NCI-H510A treated with DMSO at 0.1 percent for 48 hours (cell line): Measurements from ENCODE around the gene AIF1L.
"Not testable (repeated sequence)": the region's sequence is repeated elsewhere in the genome, so short reads cannot be mapped to it uniquely, and the experiment has no call there.

ENCODE experiments used
- DNase-seq: peaks from one replicate; lab custom pipeline; 2025; lab: John Stamatoyannopoulos, UW

Gene AIF1L

DNA sequence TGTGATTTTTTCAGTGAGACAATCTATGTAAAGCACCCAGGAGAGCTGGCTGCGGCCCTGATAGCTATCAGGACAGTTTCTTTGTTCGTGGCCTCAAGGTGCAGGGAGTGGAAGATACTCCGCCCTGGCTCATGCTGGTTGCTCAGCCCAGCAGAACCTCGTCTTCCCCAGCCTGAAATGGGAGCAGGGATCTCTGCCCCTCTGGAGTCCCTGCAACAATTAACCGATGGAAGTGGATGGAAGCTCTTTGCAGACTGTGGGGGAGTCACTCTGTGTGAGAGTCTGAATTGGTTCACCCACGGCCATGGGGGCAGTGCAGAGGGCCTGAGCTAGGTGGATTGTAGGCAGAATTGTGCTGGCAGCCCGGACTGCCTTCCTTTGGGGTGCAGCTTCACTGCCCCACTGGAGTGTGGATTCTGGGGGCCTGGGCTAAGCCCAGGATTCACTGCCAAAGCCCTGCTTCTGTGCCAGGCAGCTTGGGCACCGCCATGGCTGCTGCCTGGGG lies 2.8 kb downstream of the AIF1L start:
- DNase-seq: no peak

DNA sequence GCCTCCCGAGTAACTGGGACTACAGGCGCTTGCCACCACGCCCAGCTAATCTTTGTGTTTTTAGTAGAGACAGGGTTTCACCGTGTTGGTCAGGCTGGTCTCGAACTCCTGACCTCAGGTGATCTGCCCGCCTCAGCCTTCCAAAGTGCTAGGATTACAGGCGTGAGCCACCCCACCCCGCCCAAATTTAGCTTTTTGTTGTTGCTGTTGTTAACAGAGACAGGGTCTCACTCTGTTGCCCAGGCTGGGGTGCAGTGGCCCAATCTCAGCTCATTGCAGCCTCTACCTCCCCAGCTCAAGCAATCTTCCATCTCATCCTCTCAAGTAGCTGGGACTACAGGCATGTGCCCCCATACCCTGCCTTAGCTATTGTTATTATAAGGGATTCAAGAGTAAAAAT lies 3.5 kb downstream of the AIF1L start:
- not testable (repeated sequence) for DNase-seq

DNA sequence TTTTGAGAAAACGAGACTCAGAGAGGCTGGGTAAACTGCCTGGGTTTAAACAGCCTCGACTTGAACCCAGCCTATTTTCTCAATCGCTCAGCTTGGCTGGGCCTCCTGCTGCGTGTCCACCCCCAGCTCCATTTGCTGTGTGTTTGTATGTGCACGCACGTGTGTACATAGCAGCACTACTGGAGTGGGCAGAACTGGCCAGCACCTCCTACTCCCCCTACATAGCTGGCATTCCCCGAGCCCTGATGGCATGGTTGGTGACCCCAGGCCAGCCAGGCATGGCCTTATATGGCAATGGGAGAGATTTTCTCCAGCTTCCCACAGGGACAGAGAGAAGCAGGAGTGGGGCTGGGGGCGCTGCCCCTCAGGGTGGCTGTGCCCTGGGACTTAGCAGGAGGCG lies 4.1 kb downstream of the AIF1L start:
- DNase-seq: no peak

DNA sequence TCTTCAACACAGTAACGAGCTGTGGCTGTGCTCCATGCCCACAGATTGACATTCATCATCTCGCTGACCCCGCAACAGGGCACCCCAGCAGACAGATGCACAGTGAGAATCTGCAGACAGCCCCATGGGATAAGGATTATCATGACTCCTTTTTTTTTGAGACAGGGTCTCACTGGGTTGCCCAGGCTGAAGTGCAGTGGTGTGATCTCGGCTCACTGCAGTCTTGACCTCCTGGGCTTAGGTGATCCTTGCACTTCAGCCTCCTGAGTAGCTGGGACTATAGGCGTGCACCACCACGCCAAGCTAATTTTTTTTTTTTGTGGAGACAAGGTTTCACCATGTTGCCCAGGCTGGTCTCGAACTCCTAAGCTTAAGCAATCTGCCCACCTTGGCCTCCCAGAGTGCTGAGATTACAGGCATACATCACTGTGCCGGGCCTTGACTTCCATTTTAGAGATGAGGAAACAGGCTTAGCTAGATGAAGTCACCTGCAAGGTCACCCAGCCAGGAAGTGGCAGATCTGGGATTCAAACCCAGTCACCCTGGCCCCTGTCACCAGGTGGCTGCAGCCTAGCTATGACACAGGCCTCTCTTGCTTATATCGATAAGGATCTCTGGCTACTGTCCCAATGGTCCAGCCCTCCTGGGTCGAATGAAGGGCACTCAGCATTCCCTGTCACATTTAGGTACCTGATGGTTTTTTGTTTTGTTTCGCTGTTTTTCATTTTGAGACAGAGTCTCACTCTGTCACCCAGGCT lies 5.1 kb downstream of the AIF1L start:
- no peak for DNase-seq

DNA sequence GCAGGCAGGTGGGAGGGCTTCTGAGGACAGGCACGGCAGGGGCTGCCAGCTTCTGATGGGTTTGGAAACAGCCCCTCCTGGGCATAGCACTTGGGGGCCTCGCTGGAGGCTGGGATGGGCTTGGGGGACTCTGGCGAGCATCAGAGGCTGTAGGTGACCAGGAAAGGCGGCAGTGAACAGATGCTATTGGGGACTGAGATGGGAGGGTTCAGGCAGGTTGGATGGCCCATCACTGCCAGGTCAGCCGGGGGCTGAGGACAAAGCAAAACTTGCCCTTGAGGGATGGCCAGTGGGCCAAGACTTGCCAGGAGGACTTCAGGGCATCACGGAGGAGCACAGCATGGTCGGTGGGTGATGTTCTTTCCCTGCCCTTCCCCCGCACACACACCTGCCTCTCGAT lies 6.7 kb downstream of the AIF1L start:
- DNase-seq: no peak

DNA sequence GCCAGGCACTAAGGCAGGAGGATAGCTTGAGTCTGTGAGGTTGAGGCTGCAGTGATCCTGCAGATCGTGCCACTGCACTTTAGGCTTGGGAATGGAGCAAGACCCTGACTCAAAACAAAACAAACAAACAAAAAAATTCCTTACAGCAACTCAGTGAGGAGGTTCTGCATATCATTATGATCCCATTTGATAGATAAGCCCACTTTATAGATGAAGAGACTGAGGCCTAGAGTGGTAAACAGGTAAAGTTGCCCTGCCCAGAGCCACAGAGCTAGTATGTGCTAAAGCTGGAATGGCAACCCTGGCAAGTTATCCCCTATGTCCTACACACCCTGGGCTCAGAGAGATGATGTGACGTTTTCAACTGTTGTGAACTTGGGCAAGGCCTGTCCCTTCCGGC lies 7.2 kb downstream of the AIF1L start:
- DNase-seq: no peak

DNA sequence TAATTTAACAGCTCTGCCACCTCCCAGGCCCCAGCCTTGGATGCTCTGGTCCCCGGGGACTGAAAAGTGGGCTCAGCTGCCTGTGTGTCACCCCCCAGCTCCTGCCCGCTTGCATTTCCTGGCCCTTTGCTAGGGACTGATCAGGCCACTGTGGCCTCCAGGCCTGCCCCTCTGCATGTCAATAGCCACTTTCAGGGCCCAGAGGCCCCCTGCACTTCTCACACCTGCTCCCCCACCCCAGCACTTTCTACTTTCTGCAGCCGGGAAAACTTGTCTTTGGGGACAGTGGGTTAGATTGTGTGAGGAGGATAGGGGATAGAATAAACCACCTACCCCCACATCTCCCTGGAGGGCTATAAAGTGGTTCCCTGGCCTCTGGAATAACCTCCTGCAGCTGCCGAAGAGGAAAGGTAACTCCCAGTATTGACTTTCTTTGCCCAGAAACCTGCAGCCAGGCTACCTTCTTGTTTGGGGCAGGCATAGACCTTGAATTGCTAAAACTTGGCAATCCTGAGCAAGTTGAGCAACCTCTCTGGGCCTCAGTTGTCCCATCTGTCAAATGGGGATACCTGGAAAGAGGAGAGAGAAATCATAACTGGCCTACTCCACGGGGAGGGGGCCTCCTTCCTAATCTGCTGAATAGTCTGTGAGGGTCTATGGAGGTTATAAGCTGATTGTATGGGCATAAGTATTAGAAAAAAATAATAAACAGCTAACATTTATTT lies 7.8 kb downstream of the AIF1L start:
- DNase-seq: no peak

DNA sequence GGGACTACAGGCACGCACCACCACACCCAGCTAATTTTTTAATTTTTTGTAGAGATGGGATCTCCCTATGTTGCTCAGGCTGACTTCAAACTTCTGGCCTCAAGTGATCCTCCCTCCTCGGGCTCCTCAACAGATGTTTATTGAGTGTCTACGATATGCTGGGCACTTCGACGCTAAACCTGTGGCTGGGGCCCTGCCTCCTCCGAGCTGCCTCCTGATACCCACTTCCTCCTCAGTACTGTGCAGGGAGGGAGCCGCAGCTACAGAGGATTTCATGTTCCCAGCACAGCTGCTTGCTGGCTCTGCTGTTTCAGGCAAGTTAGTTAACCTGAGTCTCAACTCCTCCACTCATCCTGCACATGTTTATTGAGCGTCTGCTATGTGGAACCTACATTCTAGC lies 9.6 kb downstream of the AIF1L start:
- no peak for DNase-seq

DNA sequence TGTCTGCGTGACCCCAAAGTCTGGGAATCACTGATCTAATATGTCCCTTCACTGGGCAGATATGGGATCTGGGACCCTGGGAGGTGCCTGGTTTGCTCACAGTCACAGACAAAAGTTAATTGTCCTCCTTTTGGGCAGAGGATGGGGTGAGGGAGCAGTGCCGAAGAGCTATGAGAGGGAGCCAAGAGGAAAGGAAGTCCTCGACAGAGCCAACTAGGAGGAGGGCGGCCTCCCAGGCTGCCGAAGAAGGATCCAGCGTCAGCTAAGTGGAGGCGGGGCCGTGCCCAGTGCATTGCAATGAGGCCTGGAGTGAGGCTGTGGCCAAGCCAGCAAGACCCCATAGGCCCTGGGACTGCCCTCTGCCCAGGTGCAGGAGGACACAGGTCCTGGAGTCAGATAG lies 11.4 kb downstream of the AIF1L start:
- DNase-seq: no peak

DNA sequence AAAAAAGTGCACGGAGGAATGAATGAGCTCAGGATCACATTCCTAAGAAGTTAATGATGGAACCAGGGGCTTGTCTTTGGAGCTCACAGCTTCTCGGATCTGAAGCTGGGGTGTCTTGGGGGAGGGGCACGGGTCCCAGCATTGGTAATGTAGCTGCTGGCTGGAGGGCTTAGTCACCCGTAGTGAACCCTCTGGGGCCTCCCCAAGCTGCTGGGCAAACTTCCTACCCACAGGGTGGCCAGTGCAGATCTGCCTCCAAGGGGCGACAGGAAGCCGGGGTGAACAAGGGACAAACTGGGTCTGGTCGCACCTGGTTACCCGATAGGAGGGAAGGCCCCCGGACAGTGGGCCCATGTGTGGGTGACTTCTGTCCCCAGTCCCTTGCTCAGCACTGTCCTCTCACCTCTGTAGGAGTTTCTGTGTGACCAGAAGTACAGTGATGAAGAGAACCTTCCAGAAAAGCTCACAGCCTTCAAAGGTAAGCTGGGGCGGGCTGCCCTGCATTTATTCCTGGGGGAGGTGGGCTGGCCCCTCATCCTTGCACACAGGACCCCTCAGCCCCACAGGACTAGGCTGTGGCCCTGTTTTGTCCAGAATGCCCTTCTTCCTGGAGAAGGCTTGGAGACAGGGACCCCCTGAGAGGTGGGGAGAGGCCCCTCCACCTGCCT lies 15.0 kb downstream of the AIF1L start:
- DNase-seq: no peak

DNA sequence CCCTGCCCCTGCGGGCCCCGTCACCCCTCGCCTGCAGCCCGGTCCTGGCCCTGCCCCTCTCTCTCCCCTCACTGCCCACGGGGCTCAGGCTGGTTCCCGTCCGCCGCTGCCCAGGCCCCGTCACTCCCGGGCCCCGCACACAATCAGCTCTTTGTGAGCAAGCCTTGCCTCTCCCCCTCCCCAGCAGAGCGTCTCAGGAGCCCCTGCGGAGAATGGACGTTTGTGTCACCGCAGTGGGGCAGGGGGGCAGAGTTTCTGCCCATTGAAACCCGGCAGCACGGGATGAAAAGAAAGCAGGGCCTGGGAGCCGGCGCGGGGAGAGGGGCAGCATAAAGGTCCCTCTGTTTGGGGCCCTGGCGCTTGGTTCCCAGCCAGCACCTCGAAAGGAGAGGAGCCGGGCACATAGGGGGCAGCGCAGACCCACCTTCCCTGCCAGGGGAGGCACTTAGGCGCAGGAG lies 15.6 kb downstream of the AIF1L start:
- no peak for DNase-seq

DNA sequence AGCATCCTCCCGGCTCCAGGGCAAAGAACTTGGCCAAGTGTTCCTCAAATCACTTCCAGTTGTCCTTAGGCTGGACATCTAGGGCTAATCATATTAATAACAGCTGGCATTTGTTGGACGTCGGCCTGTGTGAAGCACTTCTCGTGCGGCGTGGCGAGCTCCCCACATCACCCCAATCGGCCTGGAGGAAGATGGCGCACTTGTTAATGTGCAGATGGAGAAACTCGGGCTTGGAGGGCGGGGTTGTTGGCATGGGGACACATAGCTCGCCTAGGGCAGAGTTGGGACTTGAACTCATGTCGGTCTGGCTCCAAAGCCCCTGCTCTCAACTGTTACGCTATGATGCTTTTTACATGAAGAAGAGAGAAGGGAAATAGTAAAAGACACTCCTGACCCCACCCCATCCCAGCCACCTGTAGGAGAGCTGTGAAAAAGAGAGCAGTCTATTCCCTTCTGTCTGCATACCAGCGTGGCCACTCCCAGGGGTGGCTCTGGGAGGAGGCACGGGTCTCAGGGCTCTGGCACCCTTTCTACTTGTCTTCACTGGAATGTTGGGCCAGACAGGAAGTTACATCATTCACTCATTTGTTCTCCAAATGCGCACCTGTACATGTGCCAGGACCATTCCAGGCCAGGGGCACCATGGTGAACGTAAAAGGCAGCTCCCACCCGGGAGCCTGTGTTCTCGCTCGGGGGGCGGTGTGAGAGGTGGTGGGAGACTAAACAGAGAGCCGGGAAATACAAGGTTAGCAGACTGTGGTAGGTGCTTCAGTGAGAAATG lies 16.2 kb downstream of the AIF1L start:
- no peak for DNase-seq

DNA sequence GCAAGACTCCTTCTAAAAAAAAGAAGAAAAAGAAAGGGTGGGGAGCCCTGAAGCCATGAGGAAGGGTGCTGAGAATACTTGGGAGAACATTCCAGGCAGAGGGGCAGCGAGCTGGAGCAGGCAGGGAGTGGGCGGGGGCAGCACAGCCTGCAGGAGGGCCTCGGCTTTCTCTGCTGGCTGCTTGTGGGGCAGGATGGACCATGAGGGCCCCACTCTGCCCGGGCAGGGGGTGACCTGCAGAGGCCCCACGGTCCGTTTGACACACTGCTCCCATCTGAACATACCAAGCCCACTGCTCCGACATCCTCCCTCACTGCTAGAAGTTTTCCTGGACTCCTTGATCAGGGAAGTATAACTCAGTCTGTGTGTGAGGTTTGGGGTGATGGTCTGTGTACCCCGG lies 17.3 kb downstream of the AIF1L start:
- DNase-seq: no peak

DNA sequence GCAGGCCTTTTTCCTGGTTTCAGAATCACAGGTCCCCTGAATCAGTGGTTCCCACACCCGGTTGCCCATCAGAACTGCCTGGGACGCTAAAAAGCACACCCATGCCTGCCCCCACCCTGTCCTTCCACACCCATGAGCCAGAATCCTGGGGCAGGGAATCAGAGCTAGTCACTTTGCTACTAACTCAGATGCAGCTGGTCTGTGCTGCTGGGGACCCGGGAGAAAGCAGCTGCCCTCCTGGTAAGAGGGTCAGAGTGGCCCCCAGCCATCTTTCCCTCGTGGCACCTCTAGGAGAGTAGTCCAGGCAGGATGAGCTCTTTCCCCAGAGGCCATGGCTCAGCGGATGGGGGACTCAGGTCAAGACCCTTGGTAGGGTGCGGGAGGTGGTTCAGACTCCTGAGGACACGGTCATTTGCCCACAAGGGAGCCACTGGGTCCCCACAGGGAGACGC lies 17.8 kb downstream of the AIF1L start:
- no peak for DNase-seq

DNA sequence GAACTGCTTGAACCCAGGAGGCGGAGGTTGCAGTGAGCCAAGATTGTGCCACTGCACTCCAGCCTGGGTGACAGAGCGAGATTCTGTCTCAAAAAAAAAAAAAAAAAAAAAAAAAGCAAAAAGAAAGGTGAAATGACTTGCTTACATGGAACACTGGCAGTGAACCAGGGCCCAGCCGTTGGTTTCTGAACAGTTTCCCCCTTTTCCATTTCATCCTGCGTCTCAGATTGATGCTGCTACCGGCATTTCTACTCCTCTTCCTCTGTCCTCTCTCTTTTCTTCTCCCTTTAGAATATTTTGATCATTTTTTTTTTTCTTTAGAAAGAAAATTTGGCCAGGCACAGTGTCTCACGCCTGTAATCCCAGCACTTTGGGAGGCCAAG lies 19.0 kb downstream of the AIF1L start:
- DNase-seq: not testable (repeated sequence)

DNA sequence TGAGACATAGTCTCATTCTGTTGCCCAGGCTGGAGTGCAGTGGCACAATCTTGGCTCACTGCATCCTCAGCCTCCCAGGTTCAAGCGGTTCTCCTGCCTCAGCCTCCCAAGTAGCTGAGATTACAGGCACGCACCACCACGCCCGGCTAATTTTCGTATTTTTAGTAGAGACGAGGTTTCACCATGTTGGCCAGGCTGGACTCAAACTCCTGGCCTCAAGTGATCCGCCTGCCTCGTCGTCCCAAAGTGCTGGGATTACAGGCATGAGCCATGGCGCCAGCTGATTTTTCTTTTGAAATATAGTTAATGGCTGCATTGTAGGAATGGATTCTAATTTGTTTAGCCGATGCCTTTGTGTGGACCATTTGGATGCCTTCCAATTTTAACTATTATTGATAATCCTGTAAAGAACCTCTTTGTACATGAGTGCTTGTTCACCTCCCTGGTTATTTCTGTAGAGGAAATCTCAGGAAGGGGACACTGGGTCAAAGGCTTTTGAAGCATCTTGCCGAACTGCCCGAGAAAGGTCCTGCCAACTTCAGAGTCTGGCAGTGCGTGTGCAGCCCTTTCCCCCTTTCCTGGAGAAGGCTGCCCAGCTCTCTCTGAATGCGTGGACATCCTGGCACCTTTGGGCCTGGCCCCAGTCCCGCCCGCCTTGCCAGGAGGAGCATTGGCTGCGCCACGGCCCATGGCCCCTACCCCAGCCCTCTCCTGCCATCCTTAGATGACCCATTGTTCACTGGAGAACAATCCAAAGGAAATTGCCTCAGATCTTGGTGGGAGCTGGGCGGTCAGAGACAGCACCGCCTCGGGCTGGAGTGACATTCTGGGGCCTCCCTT lies 20.2 kb downstream of the AIF1L start:
- no peak for DNase-seq

DNA sequence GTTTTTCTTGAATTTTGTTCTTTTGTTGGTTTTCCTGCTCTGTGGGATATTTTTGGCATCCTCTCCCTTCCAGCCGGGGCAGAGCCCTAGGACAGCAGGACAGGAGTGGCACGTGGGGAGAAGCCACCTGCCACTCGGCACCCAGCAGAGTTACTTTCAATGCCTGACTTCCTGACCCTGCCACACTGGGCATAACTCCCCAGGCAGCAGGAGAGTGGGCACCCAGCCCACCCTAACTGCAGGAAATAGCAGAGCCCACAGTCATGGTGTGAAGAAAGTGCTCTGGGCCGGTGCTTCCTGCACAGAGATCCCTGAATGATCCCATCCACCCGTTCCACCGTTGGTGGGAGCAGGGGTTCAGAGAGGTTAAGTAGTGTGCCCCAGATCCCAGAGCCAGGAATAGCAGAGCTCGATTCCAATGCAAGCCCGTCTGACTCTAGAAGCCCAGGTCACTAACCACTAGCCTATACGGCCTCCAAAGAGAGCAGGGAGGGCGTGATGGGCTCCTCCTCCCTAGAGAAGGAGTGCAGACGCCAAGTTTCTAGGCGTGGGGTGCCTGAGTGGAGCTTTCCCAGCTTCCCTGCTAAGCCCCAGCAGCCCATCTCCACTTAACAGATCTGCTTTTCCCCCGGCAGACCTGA lies 20.9 kb downstream of the AIF1L start:
- no peak for DNase-seq

DNA sequence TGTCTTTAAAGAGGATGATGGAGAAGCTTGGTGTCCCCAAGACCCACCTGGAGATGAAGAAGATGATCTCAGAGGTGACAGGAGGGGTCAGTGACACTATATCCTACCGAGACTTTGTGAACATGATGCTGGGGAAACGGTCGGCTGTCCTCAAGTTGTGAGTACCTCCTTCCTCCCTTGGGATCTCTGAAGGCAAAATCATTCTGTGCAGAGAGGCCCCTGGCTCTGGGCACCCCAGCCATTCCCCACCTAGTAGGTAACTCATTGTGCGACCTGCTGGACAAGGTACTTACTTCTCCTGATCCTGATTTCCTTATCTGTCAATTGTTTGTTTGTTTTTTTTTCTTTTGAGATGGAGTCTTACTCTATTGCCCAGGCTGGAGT lies 21.4 kb downstream of the AIF1L start:
- no peak for DNase-seq

DNA sequence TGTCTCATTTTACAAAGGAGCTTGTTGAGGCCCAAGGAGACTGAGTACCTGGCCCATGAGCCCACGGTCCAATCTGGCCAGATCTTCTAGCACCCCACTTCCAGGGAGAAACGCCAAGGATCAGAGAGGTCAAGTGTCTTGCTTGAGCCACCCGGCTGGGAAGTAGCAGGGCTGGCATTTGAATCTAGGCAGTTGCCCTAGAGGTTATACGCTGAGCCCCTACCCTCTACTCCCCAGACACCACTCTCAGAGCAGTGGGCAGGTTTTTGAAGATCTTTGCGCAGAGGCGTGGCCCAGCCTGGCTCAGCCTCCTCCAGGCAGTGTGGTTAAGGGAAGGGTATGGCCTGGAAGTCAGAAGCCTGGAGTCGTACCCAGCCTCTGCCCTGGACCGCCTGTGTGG lies 23.3 kb downstream of the AIF1L start:
- DNase-seq: no peak

DNA sequence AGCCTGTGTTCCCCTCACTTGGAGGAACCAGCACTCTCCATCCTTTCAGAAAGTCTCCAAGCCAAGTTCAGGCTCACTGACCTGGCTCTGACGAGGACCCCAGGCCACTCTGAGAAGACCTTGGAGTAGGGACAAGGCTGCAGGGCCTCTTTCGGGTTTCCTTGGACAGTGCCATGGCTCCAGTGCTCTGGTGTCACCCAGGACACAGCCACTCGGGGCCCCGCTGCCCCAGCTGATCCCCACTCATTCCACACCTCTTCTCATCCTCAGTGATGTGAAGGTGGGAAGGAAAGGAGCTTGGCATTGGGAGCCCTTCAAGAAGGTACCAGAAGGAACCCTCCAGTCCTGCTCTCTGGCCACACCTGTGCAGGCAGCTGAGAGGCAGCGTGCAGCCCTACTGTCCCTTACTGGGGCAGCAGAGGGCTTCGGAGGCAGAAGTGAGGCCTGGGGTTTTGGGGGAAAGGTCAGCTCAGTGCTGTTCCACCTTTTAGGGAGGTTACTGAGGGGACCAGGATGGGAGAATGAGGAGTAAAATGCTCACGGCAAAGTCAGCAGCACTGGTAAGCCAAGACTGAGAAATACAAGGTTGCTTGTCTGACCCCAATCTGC lies 24.4 kb downstream of the AIF1L start:
- DNase-seq: no peak
